AG09309 (cell line): ENCODE measurements around the gene FNBP1.
"Not testable (repeated sequence)": the region's sequence is repeated elsewhere in the genome, so short reads cannot be mapped to it uniquely, and the experiment has no call there.

Experiments used
- DNase-seq: peaks from one replicate; pipeline ENCODE4 v3.0.0-alpha.2; 2010; ENCODE audit warnings: low read depth
- H3K4me3 ChIP-seq: 2 replicates; pipeline ENCODE4 v1.5.1; 2011; ENCODE audit warnings: mild to moderate bottlenecking, low read depth, low read length, moderate library complexity; ENCODE audit not compliant: control insufficient read depth
- TF ChIP-seq, protein P1 (sequence below): IDR thresholded peaks from 2 replicates; pipeline ENCODE4 v1.5.1; 2011; ENCODE audit warnings: mild to moderate bottlenecking, low read depth, low read length, inconsistent platforms; ENCODE audit not compliant: insufficient read depth, control insufficient read depth; ENCODE audit errors: missing control alignments

The FNBP1 gene

DNA sequence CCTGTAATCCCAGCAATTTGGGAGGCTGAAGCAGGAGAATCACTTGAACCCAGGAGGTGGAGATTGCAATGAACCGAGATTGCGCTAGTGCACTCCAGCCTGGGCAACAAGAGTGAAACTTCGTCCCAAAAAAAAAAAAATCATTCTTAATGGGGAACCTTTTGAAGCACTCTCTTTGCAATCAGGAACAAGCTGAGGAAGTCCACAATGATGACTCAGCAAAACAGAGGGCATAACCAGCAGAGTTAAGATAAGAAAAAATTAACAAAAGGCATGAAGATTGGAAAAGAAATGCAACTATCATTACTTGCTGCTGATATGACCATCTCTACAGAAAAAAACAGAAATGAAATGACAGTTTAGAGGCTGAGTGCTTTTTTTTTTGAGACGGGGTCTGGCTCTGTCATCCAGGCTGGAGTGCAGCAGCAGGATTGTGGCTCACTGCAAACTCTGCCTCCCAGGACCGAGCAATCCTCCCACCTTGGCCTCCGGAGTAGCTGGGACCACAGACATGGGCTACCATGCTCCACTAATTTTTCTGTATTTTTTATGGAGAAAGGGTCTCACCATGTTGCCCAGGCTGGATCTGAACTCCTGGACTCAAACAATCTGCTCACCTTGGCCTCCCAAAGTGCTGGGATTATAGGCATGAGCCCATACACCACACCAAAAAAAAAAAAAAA lies 88.0 kb downstream of the FNBP1 start:
- no peak overlapping the region for H3K4me3 ChIP-seq
- TF ChIP-seq, protein P1, sequence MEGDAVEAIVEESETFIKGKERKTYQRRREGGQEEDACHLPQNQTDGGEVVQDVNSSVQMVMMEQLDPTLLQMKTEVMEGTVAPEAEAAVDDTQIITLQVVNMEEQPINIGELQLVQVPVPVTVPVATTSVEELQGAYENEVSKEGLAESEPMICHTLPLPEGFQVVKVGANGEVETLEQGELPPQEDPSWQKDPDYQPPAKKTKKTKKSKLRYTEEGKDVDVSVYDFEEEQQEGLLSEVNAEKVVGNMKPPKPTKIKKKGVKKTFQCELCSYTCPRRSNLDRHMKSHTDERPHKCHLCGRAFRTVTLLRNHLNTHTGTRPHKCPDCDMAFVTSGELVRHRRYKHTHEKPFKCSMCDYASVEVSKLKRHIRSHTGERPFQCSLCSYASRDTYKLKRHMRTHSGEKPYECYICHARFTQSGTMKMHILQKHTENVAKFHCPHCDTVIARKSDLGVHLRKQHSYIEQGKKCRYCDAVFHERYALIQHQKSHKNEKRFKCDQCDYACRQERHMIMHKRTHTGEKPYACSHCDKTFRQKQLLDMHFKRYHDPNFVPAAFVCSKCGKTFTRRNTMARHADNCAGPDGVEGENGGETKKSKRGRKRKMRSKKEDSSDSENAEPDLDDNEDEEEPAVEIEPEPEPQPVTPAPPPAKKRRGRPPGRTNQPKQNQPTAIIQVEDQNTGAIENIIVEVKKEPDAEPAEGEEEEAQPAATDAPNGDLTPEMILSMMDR, result no peak
- DNase-seq, result no peak

DNA sequence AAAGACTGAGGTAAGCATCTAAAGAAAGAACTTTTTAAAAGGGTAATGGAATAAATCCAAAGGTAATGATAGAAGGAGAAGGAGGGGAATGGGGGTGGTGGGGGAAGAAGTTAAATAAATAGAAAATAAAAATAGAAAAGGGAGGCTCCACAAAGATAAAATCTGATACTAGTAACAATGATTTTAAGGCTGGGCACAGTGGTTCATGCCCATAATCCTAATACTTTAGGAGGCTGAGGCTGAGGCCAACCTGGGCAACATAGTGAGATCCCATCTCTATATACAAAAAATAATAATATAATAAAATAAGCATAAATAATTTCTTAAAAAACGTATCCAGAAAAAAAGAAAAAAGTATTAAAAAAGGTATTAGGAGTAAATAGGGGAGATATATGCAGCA lies 89.3 kb downstream of the FNBP1 start:
- TF ChIP-seq, protein P1, result no peak
- H3K4me3 ChIP-seq, result no peak overlapping the region
- DNase-seq, result no peak

DNA sequence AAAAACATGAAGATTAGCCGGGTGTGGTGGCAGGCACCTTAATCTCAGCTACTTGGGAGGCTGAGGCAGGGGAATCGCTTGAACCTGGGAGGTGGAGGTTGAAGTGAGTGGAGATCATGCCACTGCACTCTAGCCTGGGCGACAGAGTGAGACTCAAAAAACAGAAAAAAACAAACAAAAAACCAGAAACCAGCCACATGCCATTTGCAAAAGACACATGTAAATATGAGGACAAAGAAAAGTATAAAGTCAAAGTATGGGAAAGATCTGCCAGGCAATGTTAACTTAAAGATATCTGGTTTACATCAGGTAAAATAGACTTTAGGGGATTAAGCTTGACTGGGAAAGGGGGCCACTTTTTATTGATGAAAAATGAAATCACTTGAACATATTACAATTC lies 90.7 kb downstream of the FNBP1 start:
- TF ChIP-seq, protein P1, result no peak
- no peak for DNase-seq
- no peak overlapping the region for H3K4me3 ChIP-seq

DNA sequence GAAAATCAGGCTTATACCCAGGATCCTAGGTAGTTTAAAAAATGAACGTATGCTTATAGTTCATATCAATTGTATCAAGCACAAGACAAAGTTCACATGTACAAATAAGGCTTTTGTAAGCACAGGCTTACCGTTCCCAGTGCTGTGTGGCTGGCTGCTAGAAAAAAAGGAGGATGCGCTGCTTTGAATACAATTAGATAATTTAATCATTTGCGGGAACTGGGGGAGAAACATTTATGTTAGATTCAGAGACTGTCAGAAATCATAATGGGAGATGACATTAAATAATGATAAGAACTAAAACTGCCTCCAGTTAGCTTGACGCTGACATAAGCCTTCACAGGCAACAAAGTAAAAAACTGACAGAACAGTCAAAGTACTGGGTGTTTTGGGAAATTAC lies 93.2 kb downstream of the FNBP1 start:
- no peak overlapping the region for H3K4me3 ChIP-seq
- TF ChIP-seq, protein P1, result no peak
- no peak for DNase-seq

DNA sequence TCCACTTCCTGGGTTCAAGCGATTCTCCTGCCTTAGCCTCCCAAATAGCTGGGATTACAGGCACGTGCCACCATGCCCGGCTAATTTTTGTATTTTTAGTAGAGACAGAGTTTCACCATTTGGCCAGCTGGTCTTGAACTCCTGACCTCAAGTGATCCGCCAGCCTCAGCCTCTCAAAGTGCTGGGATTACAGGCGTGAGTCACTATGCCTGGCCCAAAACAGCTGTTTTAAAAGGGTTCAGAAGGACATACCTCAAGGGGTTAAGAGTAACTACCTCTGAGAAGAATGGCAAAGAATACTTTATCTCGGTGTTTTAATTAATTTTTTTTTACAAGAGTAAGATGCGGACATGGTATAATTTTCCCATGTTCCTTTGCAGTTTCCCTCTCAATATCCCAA lies 94.4 kb downstream of the FNBP1 start:
- not testable (repeated sequence) for DNase-seq, H3K4me3 ChIP-seq

DNA sequence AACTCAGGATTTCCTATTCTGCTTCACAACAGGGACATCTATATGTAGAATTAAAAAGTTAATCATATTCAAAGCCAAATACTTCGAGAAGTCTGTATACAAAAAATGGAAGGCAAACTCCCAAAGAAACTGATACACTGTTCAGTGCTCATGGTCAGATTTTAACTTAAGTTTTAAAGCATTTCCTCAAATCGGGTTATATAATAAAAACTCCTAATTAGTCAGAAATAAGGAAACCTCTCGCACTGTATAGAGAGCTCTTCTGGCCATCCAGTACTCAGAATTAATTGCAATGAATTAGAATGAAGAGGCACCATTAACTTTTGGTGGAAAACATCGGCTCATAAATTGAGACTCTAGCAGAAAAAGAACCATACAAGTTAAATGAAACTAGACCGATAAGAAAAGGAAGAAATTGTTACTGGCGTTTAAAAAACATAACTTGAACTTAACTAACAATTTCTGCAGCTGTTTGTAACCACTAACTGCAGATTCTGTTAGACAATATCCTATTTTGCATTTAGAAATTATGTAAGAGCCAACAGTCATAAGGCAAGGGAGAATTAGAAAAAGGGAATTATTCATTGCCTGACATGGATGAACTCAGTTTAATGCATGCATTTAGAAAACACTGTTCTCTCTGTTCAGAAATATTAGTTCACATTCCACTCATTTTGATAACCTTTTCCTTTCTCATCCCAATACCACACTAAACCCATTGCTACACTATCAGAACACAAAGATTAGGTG lies 96.6 kb downstream of the FNBP1 start:
- no peak overlapping the region for H3K4me3 ChIP-seq
- TF ChIP-seq, protein P1, result no peak
- no peak for DNase-seq

DNA sequence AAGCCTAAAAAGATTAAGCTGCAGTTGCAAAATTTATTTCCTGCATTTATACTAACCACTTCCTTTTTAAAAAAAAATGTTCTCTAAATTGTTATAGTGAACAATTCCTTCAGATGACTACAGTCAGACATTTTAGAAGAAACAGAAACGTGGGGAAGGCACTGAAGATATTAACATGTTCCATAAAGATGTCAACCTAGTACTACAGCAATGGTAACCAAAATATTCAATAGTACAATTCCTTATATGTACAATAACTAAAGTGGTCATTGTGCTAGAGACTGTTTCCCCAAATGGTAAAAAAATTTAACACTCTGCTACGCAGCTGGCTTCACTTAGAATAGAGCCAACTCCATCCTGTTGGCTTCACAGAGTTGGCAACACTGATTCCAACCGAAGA lies 97.7 kb downstream of the FNBP1 start:
- TF ChIP-seq, protein P1, result no peak
- no peak overlapping the region for H3K4me3 ChIP-seq
- no peak for DNase-seq
